ENCODE measurements around the gene DLST. TPM values are rescaled to one million over a fixed set of nuclear protein-coding genes. Genes with fewer than 3 reads are reported as not detected.

The DLST gene
- total RNA-seq, 1 donor from 2014 or later: 55.4 TPM

GRCh38 chr14:74860899-74861733 lies 20.6 kb upstream of the DLST start:
- peak; percentile 84 for DNase-seq (ENCODE audit: low spot score)

- DNase-seq (ENCODE audit: low spot score): no peak
Measured at GRCh38 chr14:74861734-74862090, 20.0 kb upstream of the DLST start.

- no peak for DNase-seq (ENCODE audit: low spot score)
Measured at GRCh38 chr14:74863274-74863673, 18.4 kb upstream of the DLST start.

GRCh38 chr14:74864198-74864597 lies 17.5 kb upstream of the DLST start:
- no peak for DNase-seq (ENCODE audit: low spot score)

- DNase-seq (ENCODE audit: low spot score): no peak
Measured at GRCh38 chr14:74865156-74865555, 16.6 kb upstream of the DLST start.

GRCh38 chr14:74866708-74867389 lies 14.9 kb upstream of the DLST start:
- no peak for DNase-seq (ENCODE audit: low spot score)

GRCh38 chr14:74867673-74868072 lies 14.0 kb upstream of the DLST start:
- peak; percentile 38 for DNase-seq (ENCODE audit: low spot score)

GRCh38 chr14:74868739-74869138 lies 13.0 kb upstream of the DLST start:
- no peak for DNase-seq (ENCODE audit: low spot score)

- no peak for DNase-seq (ENCODE audit: low spot score)
Measured at GRCh38 chr14:74871819-74872218, 9.9 kb upstream of the DLST start.

GRCh38 chr14:74875204-74875603 lies 6.5 kb upstream of the DLST start:
- DNase-seq (ENCODE audit: low spot score): no peak

- DNase-seq (ENCODE audit: low spot score): no peak
Measured at GRCh38 chr14:74875941-74876913, 5.5 kb upstream of the DLST start, which contains the start of gene PROX2. Gene PROX2 (minus strand): TSS chr14:74876145. CDS start chr14:74863834, 12,311 bp downstream.

- DNase-seq (ENCODE audit: low spot score): peak; percentile 80
Measured at GRCh38 chr14:74879427-74880182, 2.1 kb upstream of the DLST start.

GRCh38 chr14:74882103-74882920 lies 596 bp downstream of the DLST start:
- peak; percentile 43 for DNase-seq (ENCODE audit: low spot score)

GRCh38 chr14:74886001-74886400 lies 4.3 kb downstream of the DLST start:
- DNase-seq (ENCODE audit: low spot score): no peak

- peak; percentile 19 for DNase-seq (ENCODE audit: low spot score)
Measured at GRCh38 chr14:74888164-74889158, 6.7 kb downstream of the DLST start.

- no peak for DNase-seq (ENCODE audit: low spot score)
Measured at GRCh38 chr14:74890262-74890661, 8.5 kb downstream of the DLST start.

GRCh38 chr14:74891870-74892269 lies 10.2 kb downstream of the DLST start:
- DNase-seq (ENCODE audit: low spot score): no peak

GRCh38 chr14:74892745-74893144 lies 11.0 kb downstream of the DLST start:
- no peak for DNase-seq (ENCODE audit: low spot score)

GRCh38 chr14:74893614-74894091 lies 11.9 kb downstream of the DLST start:
- no peak for DNase-seq (ENCODE audit: low spot score)

All from umbilical cord (tissue), 2 donors.